Endothelial cell of umbilical vein (primary cell): ENCODE data around the gene CGB8. TPM values are rescaled to one million over a fixed set of nuclear protein-coding genes. Genes with fewer than 3 reads are reported as not detected.

Source experiments
- BruUV-seq: library from RNA; stranded (reverse); fragments of 400-500 nt; replicated peaks from 2 replicates; lab custom pipeline; 2021; lab: Mats Ljungman, UMichigan
- CTCF ChIA-PET: fragments of 300-600, 350-600 bp; sonication (Branson Sonifier 250); formaldehyde crosslinking; loops from one replicate; lab custom pipeline; 2021; ENCODE audit warnings: antibody characterized with exemption, inconsistent platforms; lab: Charles Lee
- POLR2A ChIA-PET: fragments of 300-600, 350-600 bp; sonication (Branson Sonifier 250); formaldehyde crosslinking; loops from one replicate; lab custom pipeline; 2021; ENCODE audit warnings: antibody characterized with exemption, inconsistent platforms; lab: Charles Lee
- DNase-seq: peaks from one replicate; pipeline ENCODE4 v3.0.0-alpha.2; 2011; ENCODE audit warnings: low read depth, low spot score
- FAIRE-seq: peaks from 2 replicates; lab custom pipeline; 2011; peaks lifted over from hg19 to GRCh38; lab: Jason Lieb, UNC
- H2AFZ ChIP-seq: 2 replicates; pipeline ENCODE4 v1.6.0; 2012; ENCODE audit warnings: low read depth, low read length, control low read depth, inconsistent platforms
- H3K27ac ChIP-seq: 2 replicates; pipeline ENCODE4 v1.5.1; 2011; ENCODE audit warnings: low read depth, mild to moderate bottlenecking, control low read depth, low read length, moderate library complexity; ENCODE audit not compliant: insufficient read depth
- H3K27me3 ChIP-seq, 2 experiments: 2 replicates each; pipeline versions ENCODE4 v1.6.0 to v1.6.1; 2011; ENCODE audit warnings: low read length in 2 of 2, mixed read lengths in 1 of 2; ENCODE audit not compliant: control insufficient read depth in 2 of 2, insufficient read depth in 2 of 2
- H3K36me3 ChIP-seq, 2 experiments: 2 replicates in 1 of 2; 3 replicates in 1 of 2; pipeline ENCODE4 v1.5.1; 2011; ENCODE audit warnings: low read length in 2 of 2, mild to moderate bottlenecking in 1 of 2, moderate library complexity in 1 of 2; ENCODE audit not compliant: control insufficient read depth in 2 of 2, insufficient read depth in 2 of 2; ENCODE audit errors: extremely low read depth in 1 of 2
- H3K4me1 ChIP-seq: 3 replicates; pipeline ENCODE4 v1.5.1; 2011; ENCODE audit warnings: mild to moderate bottlenecking, low read length; ENCODE audit not compliant: control insufficient read depth, insufficient read depth; ENCODE audit errors: extremely low read depth
- H3K4me2 ChIP-seq: 2 replicates; pipeline ENCODE4 v1.6.1; 2011; ENCODE audit warnings: low read length, control low read depth, mixed read lengths; ENCODE audit not compliant: insufficient read depth
- H3K4me3 ChIP-seq, 3 experiments: fragments of 200-600 bp in 1 of 3; sonication (generic), shearing (Covaris generic) in 1 of 3; replicated peaks in 1 of 3; 2 replicates each; pipeline ENCODE4 v1.5.1; 2011 to 2016; ENCODE audit warnings: control low read depth in 3 of 3, low read length in 3 of 3, mild to moderate bottlenecking in 2 of 3, inconsistent platforms in 1 of 3, low read depth in 1 of 3, moderate library complexity in 1 of 3; ENCODE audit not compliant: insufficient read depth in 1 of 3
- H3K79me2 ChIP-seq: 2 replicates; pipeline ENCODE4 v1.6.0; 2012; ENCODE audit warnings: low read length, inconsistent platforms; ENCODE audit not compliant: control insufficient read depth, insufficient read depth
- H3K9ac ChIP-seq: replicated peaks from 2 replicates; pipeline ENCODE3; 2011; ENCODE audit warnings: low read length, control low read depth; ENCODE audit not compliant: insufficient read depth; ENCODE audit errors: extremely low read depth
- H3K9me1 ChIP-seq: replicated peaks from 3 replicates; pipeline ENCODE4 v1.6.0; 2011; ENCODE audit warnings: mild to moderate bottlenecking, low read length; ENCODE audit not compliant: control insufficient read depth, insufficient read depth; ENCODE audit errors: extremely low read depth
- H3K9me3 ChIP-seq: replicated peaks from 2 replicates; pipeline ENCODE4 v1.5.1; 2012; ENCODE audit warnings: low read length, inconsistent platforms; ENCODE audit not compliant: control insufficient read depth, insufficient read depth
- H4K20me1 ChIP-seq: replicated peaks from 2 replicates; pipeline ENCODE3; 2011; ENCODE audit warnings: mild to moderate bottlenecking, low read length; ENCODE audit not compliant: control insufficient read depth, insufficient read depth; ENCODE audit errors: extremely low read depth
- EZH2 ChIP-seq: IDR thresholded peaks from 2 replicates; pipeline ENCODE4 v1.6.1; 2012; ENCODE audit warnings: borderline replicate concordance, low read depth, mild to moderate bottlenecking, moderate library complexity, low read length, inconsistent platforms; ENCODE audit not compliant: severe bottlenecking
- FOS ChIP-seq: IDR thresholded peaks from 2 replicates; pipeline ENCODE4 v1.6.1; 2011; ENCODE audit warnings: mild to moderate bottlenecking, low read length, moderate library complexity, borderline replicate concordance; ENCODE audit not compliant: insufficient read depth
- GATA2 ChIP-seq: IDR thresholded peaks from 2 replicates; pipeline ENCODE4 v1.7.0; 2011; ENCODE audit warnings: low read depth, mild to moderate bottlenecking, moderate library complexity, mixed read lengths, low read length; ENCODE audit not compliant: insufficient read length, insufficient read depth
- JUN ChIP-seq: IDR thresholded peaks from 2 replicates; pipeline ENCODE4 v1.6.1; 2011; ENCODE audit warnings: borderline replicate concordance, low read depth; ENCODE audit not compliant: insufficient read length, insufficient read depth
- MAX ChIP-seq: IDR thresholded peaks from 2 replicates; pipeline ENCODE4 v1.6.1; 2011; ENCODE audit not compliant: insufficient read depth, insufficient read length
- MYC ChIP-seq: IDR thresholded peaks from one replicate; pipeline ENCODE4 v1.6.1; 2011; ENCODE audit warnings: mild to moderate bottlenecking, low read depth, low read length
- POLR2A ChIP-seq: IDR thresholded peaks from 2 replicates; pipeline ENCODE4 v1.6.1; 2012; ENCODE audit warnings: low read depth, mild to moderate bottlenecking, control low read depth, low read length
- POLR2AphosphoS5 ChIP-seq: IDR thresholded peaks from 2 replicates; pipeline ENCODE4 v1.6.1; 2012; ENCODE audit warnings: low read depth, mild to moderate bottlenecking, control low read depth, low read length, moderate library complexity; ENCODE audit not compliant: insufficient read depth
- dilution Hi-C: fragments of 300-500 bp; cut with MboI; formaldehyde crosslinking; loops from one replicate; pipeline ENCODE4 v1.15.0; 2019; ENCODE audit warnings: low sequenced_read_pairs; ENCODE audit not compliant: extremely low pct_ligation_motif_present
- intact Hi-C: fragments of 100-400 bp; cut with micrococcal nuclease; formaldehyde crosslinking; loops from one replicate; pipeline ENCODE4 v1.10.0; 2022
- polyA plus RNA-seq, 4 experiments: library from polyadenylated mRNA; depleted of rRNA in 3 of 4; stranded (reverse) in 3 of 4; unstranded in 1 of 4; fragments of >200 nt; gene quantifications; 2 replicates each; pipeline versions ENCODE4 v1.2.1 to v1.2.3, GENCODE V29; 2011 to 2012; ENCODE audit warnings: missing spikeins in 1 of 4
- total RNA-seq: library from RNA; stranded (reverse); gene quantifications from 2 replicates; pipeline ENCODE4 v1.2.3, GENCODE V29; 2021
- TF ChIP-seq, protein P1 (sequence below), 2 donors: IDR thresholded peaks; 1 replicate in 1 of 2; 2 replicates in 1 of 2; pipeline ENCODE4 v1.5.1; 2011; ENCODE audit warnings: low read length in 2 of 2, mild to moderate bottlenecking in 2 of 2, moderate library complexity in 2 of 2, control low read depth in 1 of 2, inconsistent platforms in 1 of 2, low read depth in 1 of 2; ENCODE audit not compliant: insufficient read depth in 1 of 2; ENCODE audit errors: extremely low read depth in 1 of 2

CGB8 gene
- total and polyA plus RNA-seq, 2 donors (not counting 3 experiments of a cell fraction or from before 2014, with no cell fraction given): not detected

DNA sequence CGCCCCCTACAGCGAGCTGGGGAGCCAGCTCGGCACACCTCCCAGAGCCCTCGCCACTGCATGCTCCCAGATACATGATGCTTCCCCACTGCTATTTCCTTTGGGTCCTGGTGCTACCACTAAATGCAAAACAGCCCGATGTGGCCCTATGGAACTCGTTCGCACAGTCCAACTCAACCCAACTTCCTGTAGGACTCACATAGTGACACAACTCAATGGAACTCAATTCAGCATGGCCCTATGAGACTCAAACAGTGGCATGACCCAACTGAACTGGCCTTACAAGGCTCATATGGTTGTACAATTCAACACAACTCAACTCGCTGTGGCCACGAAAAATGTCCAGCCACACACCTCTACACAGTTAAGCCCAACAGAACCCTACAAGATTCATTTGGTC, 20.1 kb upstream of the CGB8 start:
- Histone ChIP-seq H3K4me2 (no peak overlapping the region), H3K9ac (no peak overlapping the region), H3K36me3 (no peaks in the 10 kb centered on the region), H3K9me1 (no peaks in the 10 kb centered on the region), H2AFZ (no peak overlapping the region), H3K4me3 (no peak overlapping the region), H3K4me1 (no peaks in the 10 kb centered on the region), H3K27ac (no peak overlapping the region), H3K79me2 (no peaks in the 10 kb centered on the region), H4K20me1 (no peaks in the 10 kb centered on the region), H3K27me3 (peaks cover 49 to 56% of the 10 kb centered on the region in 2 experiments), H3K9me3 (no peaks in the 10 kb centered on the region)
- ChIA-PET POLR2A (no interaction called here), CTCF (interaction anchor here (0.8 to 2.0 kb wide), 4 partner anchors 13 to 130 kb away, joined by 3 to 5 read pairs (median 4); no protein-coding TSS in a partner anchor)
- BruUV-seq: no TSS peak
- TF ChIP-seq GATA2 (no peak), POLR2A (no peak), EZH2 (no peak), MYC (no peak), MAX (no peak), FOS (no peak), POLR2AphosphoS5 (no peak), JUN (no peak)
- TF ChIP-seq, protein P1, sequence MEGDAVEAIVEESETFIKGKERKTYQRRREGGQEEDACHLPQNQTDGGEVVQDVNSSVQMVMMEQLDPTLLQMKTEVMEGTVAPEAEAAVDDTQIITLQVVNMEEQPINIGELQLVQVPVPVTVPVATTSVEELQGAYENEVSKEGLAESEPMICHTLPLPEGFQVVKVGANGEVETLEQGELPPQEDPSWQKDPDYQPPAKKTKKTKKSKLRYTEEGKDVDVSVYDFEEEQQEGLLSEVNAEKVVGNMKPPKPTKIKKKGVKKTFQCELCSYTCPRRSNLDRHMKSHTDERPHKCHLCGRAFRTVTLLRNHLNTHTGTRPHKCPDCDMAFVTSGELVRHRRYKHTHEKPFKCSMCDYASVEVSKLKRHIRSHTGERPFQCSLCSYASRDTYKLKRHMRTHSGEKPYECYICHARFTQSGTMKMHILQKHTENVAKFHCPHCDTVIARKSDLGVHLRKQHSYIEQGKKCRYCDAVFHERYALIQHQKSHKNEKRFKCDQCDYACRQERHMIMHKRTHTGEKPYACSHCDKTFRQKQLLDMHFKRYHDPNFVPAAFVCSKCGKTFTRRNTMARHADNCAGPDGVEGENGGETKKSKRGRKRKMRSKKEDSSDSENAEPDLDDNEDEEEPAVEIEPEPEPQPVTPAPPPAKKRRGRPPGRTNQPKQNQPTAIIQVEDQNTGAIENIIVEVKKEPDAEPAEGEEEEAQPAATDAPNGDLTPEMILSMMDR (IDR thresholded peaks at IDR 0.05; ENCODE audit: extremely low read depth in 1 of 2, insufficient read depth in 1 of 2, low read depth in 1 of 2, low read length in 2 of 2): no peak
- dilution Hi-C loops (no loop called here), intact Hi-C loops (no loop called here)
- no peak for DNase-seq
- FAIRE-seq: no peak
